Pancreas (tissue), 10 donors: ENCODE results near the gene POLR3K. TPM values are rescaled to one million over a fixed set of nuclear protein-coding genes. Genes with fewer than 3 reads are reported as not detected.

Experiments used
- ATAC-seq, 4 donors: fragments of 200-7000 bp; cut with Tn5 transposase; one replicate each; pipeline versions ENCODE4 v1.8.0 to v1.9.1; 2020; ENCODE audit warnings: mild to moderate bottlenecking in 4 of 4, moderate library complexity in 4 of 4
- DNase-seq, 6 donors: peaks; one replicate each; pipeline ENCODE4 v3.0.0-alpha.2; 2020
- FAIRE-seq: peaks from 2 replicates; lab custom pipeline; 2012; peaks lifted over from hg19 to GRCh38; lab: Jason Lieb, UNC
- H3K27ac ChIP-seq, 4 donors: fragments of 200-600 bp; sonication (generic); 1 replicate in 3 of 4; 2 replicates in 1 of 4; pipeline versions ENCODE4 v1.5.0 to v1.8.0; 2020
- H3K27me3 ChIP-seq, 4 donors: fragments of 200-600 bp; one replicate each; pipeline ENCODE4 v1.8.0; 2021
- H3K36me3 ChIP-seq, 3 donors: fragments of 200-600 bp; sonication (generic) in 1 of 3; one replicate each; pipeline versions ENCODE4 v1.5.0 to v1.8.0; 2020 to 2021
- H3K4me1 ChIP-seq, 3 donors: fragments of 200-600 bp; one replicate each; pipeline ENCODE4 v1.8.0; 2021
- H3K4me3 ChIP-seq, 4 donors: fragments of 200-600 bp; sonication (generic) in 2 of 4; one replicate each; pipeline versions ENCODE4 v1.5.0 to v1.8.0; 2020 to 2021
- H3K9me3 ChIP-seq, 4 donors: fragments of 200-600 bp; one replicate each; pipeline ENCODE4 v1.8.0; 2021
- CTCF ChIP-seq, 4 donors: fragments of 200-600 bp; sonication (generic) in 3 of 4; IDR thresholded peaks; one replicate each; pipeline versions ENCODE4 v1.5.0 to v1.8.0; 2021; ENCODE audit warnings: antibody characterized with exemption in 4 of 4
- WGBS, 2 donors: extraction: QIAGEN DNeasy Blood & Tissue Kit; methylation state at CpG; one replicate each; pipeline ENCODE4 v1.1.7; 2013; 5-methylcytosine and 5-hydroxymethylcytosine counted together
- intact Hi-C, 3 donors: fragments of 100-400 bp; cut with DNase I; formaldehyde crosslinking; loops; one replicate each; pipeline versions ENCODE4 v1.11.1 to v1.14.2; 2022
- polyA plus RNA-seq, 2 donors: library from polyadenylated mRNA; stranded (reverse); fragments of 200-250 nt; gene quantifications; one replicate each; pipeline ENCODE4 v1.2.3, GENCODE V29; 2013
- total RNA-seq, 6 donors: library from RNA; stranded (reverse); fragmentation: NEBNext Ultra II Directional in 4 of 6; extraction: Animal tissue kit (Norgen Biotek cat#: 25700) in 4 of 6; gene quantifications; one replicate each; pipeline versions ENCODE4 v1.2.1 to v1.2.4, GENCODE V29; 2021 to 2023
- donor health status: healthy with polysubstance abuse.
- donor health status: DM: no; HTN: no; CAD: no; lungs with moderate emphysema.
- donor health status: DM: no; HTN: no; CAD: no.
- donor health status: control.
- donor health status: control.
- donor health status: Bipolar disorder and iron deficiency.
- donor health status: DM: yes; HTN: yes; CAD: no.
- donor health status: DM: no; HTN: no; CAD: no.
- donor health status: DM: no; HTN: no; CAD: no.
- donor health status: DM: yes; HTN: yes; CAD: no.

Gene POLR3K
- total and polyA plus RNA-seq, 8 donors, result 2.8 to 5.3 (median 4.1) TPM

DNA sequence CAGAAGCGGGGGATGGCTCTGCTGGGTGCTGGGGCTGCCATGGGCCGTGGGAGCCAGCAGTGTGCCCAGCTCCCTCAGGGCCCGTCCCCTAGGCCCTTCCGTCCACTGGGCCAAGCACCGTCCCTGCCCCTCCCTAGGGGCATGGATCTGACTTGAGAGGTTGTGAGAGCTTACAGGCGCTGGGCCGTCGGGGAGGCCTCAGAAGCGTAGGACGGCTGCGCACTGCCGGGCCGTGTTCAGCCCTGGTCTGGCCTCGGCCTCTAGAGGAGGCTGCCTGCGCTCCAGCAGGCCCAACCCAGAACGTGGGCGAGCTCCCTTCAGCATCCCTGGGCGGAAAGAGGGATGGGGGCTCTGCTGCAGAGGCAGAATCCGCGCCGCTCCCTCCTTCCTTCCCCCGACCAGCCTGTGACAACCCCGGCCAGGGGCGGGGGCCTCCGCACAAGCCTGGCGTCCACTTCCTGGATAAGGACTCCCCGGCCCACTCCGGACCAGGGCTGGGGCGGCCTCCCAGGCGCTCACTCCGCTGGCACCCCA lies 23.9 kb upstream of the POLR3K start:
- intact Hi-C loops, result no loop called here
- peak; percentile 15 to 51 (median 30) for ATAC-seq

GRCh38 chr16:76535-77272 lies 23.3 kb upstream of the POLR3K start:
- Histone ChIP-seq H3K27ac (peak overlapping the region in 3 of 4 donors; percentile 77 to 81 (median 80)), H3K36me3 (no peaks in the 10 kb centered on the region), H3K9me3 (no peaks in the 10 kb centered on the region), H3K27me3 (no peaks in the 10 kb centered on the region), H3K4me1 (peaks cover 12 to 22% (median 21%) of the 10 kb centered on the region in 3 donors), H3K4me3 (peak overlapping the region in 2 of 4 donors; percentile 83 to 90)
- TF ChIP-seq CTCF (IDR thresholded peaks at IDR 0.05), result no peak
- peak in 3 of 4 donors; percentile 9 to 40 (median 33) for ATAC-seq
- FAIRE-seq, result no peak
- peak in 5 of 6 donors; percentile 48 to 80 (median 60) for DNase-seq
- WGBS, 2 donors, result 22% methylated on average over 13 of the region's 13 CpGs
- intact Hi-C loops, result no loop called here

More for the DNA sequence above, 23.9 kb upstream of the POLR3K start:
- Histone ChIP-seq H3K27me3 (no peaks in the 10 kb centered on the region), H3K4me1 (peaks cover 12 to 22% (median 21%) of the 10 kb centered on the region in 3 donors), H3K9me3 (no peaks in the 10 kb centered on the region), H3K4me3 (peak overlapping the region; percentile 69 to 90 (median 86)), H3K27ac (peak overlapping the region; percentile 22 to 81 (median 78)), H3K36me3 (no peaks in the 10 kb centered on the region)
- no peak for TF ChIP-seq CTCF (IDR thresholded peaks at IDR 0.05)
- 44 to 50% methylated on average over 31 of the region's 31 CpGs for WGBS, 2 donors
- DNase-seq (peak in 4 of 6 donors; percentile 32 to 72 (median 58)), FAIRE-seq (no peak)

- Histone ChIP-seq H3K4me1 (peaks cover 12 to 26% (median 26%) of the 10 kb centered on the region in 3 donors), H3K27me3 (no peaks in the 10 kb centered on the region), H3K36me3 (no peaks in the 10 kb centered on the region), H3K27ac (peak overlapping the region in 2 of 4 donors; percentile 33 to 77), H3K4me3 (no peak overlapping the region), H3K9me3 (no peaks in the 10 kb centered on the region)
- intact Hi-C loops, result no loop called here
- WGBS, 2 donors, result 59 to 66% methylated on average over 11 of the region's 11 CpGs
- DNase-seq, result peak in 4 of 6 donors; percentile 42 to 69 (median 55)
- peak in 1 of 4 donors; percentile 3 for ATAC-seq
- no peak for TF ChIP-seq CTCF (IDR thresholded peaks at IDR 0.05)
- FAIRE-seq, result no peak
Observed at GRCh38 chr16:75580-76501, 22.4 kb upstream of the POLR3K start.

- DNase-seq (no peak), FAIRE-seq (no peak), ATAC-seq (no peak)
- H3K27me3 ChIP-seq, result no peaks in the 10 kb centered on the region
- intact Hi-C loops, result no loop called here
- peaks cover 12 to 30% (median 26%) of the 10 kb centered on the region in 3 donors for H3K4me1 ChIP-seq
- H3K36me3 ChIP-seq, result no peaks in the 10 kb centered on the region
- WGBS, 2 donors, result 84 to 93% methylated on average over 16 of the region's 16 CpGs
- no peak for TF ChIP-seq CTCF (IDR thresholded peaks at IDR 0.05)
- H3K27ac ChIP-seq, result no peak overlapping the region
- H3K9me3 ChIP-seq, result no peaks in the 10 kb centered on the region
- H3K4me3 ChIP-seq, result no peak overlapping the region
Observed at GRCh38 chr16:74747-75334, 21.4 kb upstream of the POLR3K start.
